Fibroblast of the aortic adventitia (primary cell): ENCODE measurements around the gene TMEM147. TPM values are rescaled to one million over a fixed set of nuclear protein-coding genes. Genes with fewer than 3 reads are reported as not detected.

ENCODE experiments used
- DNase-seq: peaks from one replicate; pipeline ENCODE4 v3.0.0-alpha.2; 2010; ENCODE audit warnings: low read depth
- H3K4me3 ChIP-seq: 2 replicates; pipeline ENCODE4 v1.5.1; 2011; ENCODE audit warnings: low read depth, mild to moderate bottlenecking, control low read depth, low read length, moderate library complexity
- CTCF ChIP-seq: IDR thresholded peaks from 2 replicates; pipeline ENCODE4 v1.5.1; 2011; ENCODE audit warnings: mild to moderate bottlenecking, low read length, control low read depth, inconsistent platforms; ENCODE audit not compliant: insufficient read depth
- total RNA-seq: library from RNA; depleted of rRNA; stranded (reverse); fragments of >200 nt; gene quantifications from 2 replicates; pipeline ENCODE4 v1.2.3, GENCODE V29; 2012; ENCODE audit warnings: low replicate concordance

Gene TMEM147
- total RNA-seq, 1 donor: 63.7 TPM

GRCh38 chr19:35561436-35561835 lies 16.0 kb downstream of the TMEM147 start:
- H3K4me3 ChIP-seq: no peak overlapping the region
- no peak for TF ChIP-seq CTCF
- no peak for DNase-seq

GRCh38 chr19:35562336-35562735 lies 16.9 kb downstream of the TMEM147 start:
- H3K4me3 ChIP-seq: no peak overlapping the region
- TF ChIP-seq CTCF: no peak
- no peak for DNase-seq

- no peak for DNase-seq
- no peak for TF ChIP-seq CTCF
These were observed 17.4 kb downstream of the TMEM147 start for GRCh38 chr19:35562776-35563175.

GRCh38 chr19:35563207-35563829 lies 17.9 kb downstream of the TMEM147 start, which contains the start of gene ATP4A:
TSS of gene ATP4A (minus strand) at chr19:35563658. CDS start at chr19:35563629, 29 bp downstream.
- TF ChIP-seq CTCF: no peak
- DNase-seq: no peak
- no peak within 1 kb of the TSS for H3K4me3 ChIP-seq

More at GRCh38 chr19:35562776-35563175, 17.4 kb downstream of the TMEM147 start:
- H3K4me3 ChIP-seq: no peak overlapping the region

- H3K4me3 ChIP-seq: no peak overlapping the region
- no peak for DNase-seq
- TF ChIP-seq CTCF: no peak
These were observed 19.8 kb downstream of the TMEM147 start for GRCh38 chr19:35565016-35565856.

GRCh38 chr19:35566738-35567137 lies 21.3 kb downstream of the TMEM147 start:
- no peak for DNase-seq
- TF ChIP-seq CTCF: no peak
- H3K4me3 ChIP-seq: no peak overlapping the region
